Spleen (tissue), 7 donors: Measurements from ENCODE around the gene ESAM.

Experiments
- CTCF ChIP-seq, 11 experiments: fragments of 200-600 bp in 7 of 11; fragments of 450-650 bp in 4 of 11; sonication (generic) in 4 of 11; IDR thresholded peaks in 8 of 11; conservative IDR thresholded peaks in 3 of 11; 1 replicate in 7 of 11; 2 replicates in 4 of 11; pipeline versions ENCODE4 v1.4.0 to v1.8.0; 2016 to 2021; ENCODE audit warnings: antibody characterized with exemption in 11 of 11, inconsistent platforms in 4 of 11, mild to moderate bottlenecking in 1 of 11
- POLR2A ChIP-seq, 3 donors: fragments of 450-650 bp; IDR thresholded peaks; one replicate each; pipeline ENCODE4 v1.5.1; 2017; ENCODE audit warnings: antibody characterized with exemption in 3 of 3, mild to moderate bottlenecking in 1 of 3
- donor health status: DM: no; HTN: no; CAD: no; lungs with moderate emphysema.
- donor health status: DM: no; HTN: no; CAD: no.
- donor health status: DM: no; HTN: no; CAD: no.

DNA sequence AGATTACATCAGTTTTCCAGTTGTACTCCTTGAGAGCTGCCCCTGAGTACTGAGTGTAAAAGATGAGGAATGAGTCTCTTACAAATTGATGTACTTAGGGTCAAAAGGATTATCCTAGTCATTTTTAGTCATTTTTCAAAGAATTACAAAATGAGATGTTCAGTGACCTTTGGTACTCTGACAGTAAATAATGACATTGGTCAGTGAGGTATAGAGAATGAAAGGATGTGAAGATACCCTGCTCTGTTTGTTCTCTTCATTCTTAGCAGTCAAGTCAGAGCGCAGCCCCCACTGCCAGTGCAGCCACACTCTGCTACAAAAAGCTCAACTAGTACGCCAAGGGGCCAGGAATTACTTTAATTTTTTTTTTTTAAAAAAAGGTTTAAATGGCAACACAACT lies 4.1 kb upstream of the ESAM start:
- TF ChIP-seq CTCF (IDR thresholded peaks at IDR 0.05 in 8 of 11, conservative IDR thresholded peaks at IDR 0.05 in 3 of 11) (no peak), POLR2A (IDR thresholded peaks at IDR 0.05) (no peak)
